NCI-H446 (cell line): ENCODE results near the gene POLR3H.

Source experiments
- DNase-seq, 2 experiments: peaks; one replicate each; lab custom pipeline; 2025; lab: John Stamatoyannopoulos, UW

Gene POLR3H

GRCh38 chr22:41481131-41481830 is 63.0 kb downstream of the POLR3H start:
- no peak for DNase-seq

GRCh38 chr22:41480397-41480735 is 63.9 kb downstream of the POLR3H start:
- no peak for DNase-seq

DNA sequence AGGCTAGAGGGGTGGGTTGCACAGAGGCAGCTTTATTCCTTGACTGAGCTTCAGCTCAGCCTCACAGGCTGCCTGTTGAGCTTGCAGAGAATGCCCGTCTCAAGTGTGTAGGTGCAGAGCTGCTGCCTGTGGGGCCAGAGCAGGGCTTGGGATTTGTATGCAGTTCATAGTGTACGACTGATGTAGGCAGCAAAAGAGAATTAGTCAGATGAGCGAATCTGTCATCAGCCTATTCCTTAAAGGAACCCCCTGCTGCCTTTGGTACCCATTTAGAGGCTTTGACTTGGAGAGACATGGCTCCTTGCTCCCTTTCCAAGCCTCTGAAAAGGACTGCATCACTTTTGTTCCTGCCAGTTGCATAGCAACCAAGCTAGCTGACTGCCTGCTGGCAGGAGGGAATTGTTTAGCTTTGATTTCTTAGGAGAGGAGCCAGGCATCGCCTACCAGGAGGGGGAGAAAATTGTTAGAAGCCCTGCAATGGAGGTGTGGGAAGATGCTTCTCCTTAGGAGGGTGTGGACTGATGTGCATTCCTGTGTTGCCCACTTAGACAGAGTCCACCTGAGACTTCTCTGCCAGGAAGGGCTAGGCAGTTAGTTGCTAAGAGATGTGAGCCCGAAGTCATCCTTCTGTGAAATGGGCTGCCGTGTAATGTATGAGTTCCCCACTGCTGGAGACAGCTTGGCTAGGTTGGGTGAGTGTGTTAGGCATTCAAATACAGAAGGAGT is 64.4 kb downstream of the POLR3H start:
- peak in 1 of 2 experiments; percentile 19 for DNase-seq

- DNase-seq, result peak; percentile 31 to 54
Observed at GRCh38 chr22:41478891-41479521, 65.3 kb downstream of the POLR3H start.

DNA sequence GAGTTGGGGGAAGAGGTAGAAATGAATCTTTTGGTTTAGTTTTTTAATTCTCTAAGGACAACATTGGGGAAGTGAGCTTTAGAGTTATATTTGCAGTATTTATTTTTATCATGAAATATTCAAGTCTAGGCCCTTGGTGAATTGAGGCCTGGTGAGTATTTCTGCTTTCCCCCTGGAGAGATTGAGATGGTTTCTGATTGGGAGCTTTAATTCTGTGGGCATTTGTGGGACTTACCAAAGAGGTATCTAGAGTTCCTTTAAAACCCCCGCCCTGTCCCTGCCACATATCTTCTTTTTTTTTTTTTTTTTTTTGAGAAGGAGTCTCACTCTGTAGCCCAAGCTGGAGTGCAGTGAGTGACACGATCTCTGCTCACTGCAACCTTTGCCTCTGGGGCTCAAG is 65.8 kb downstream of the POLR3H start:
- DNase-seq, result no peak
